WTC11 (cell line): ENCODE data around the gene SCNN1B. TPM values are rescaled to one million over a fixed set of nuclear protein-coding genes. Genes with fewer than 3 reads are reported as not detected.

Experiments
- ATAC-seq: fragments of 200-7000 bp; cut with Tn5 transposase; 2 replicates; pipeline ENCODE4 v1.10.0; 2021; ENCODE audit warnings: mild to moderate bottlenecking, moderate library complexity
- CTCF ChIA-PET: fragments of 300-600 bp; sonication (Branson Sonifier 250); formaldehyde crosslinking; loops from one replicate; lab custom pipeline; 2021; ENCODE audit warnings: antibody characterized with exemption; lab: Charles Lee
- POLR2A ChIA-PET: fragments of 350-600 bp; sonication (Branson Sonifier 250); formaldehyde crosslinking; loops from one replicate; lab custom pipeline; 2021; ENCODE audit warnings: antibody characterized with exemption; lab: Charles Lee
- DNase-seq: peaks from one replicate; pipeline ENCODE4 v3.0.0; 2021; ENCODE audit warnings: low spot score
- H3K27ac Mint-ChIP-seq: 2 replicates; pipeline ENCODE4 v1.8.0; 2021; ENCODE audit warnings: mixed read lengths
- H3K27me3 Mint-ChIP-seq: 2 replicates; pipeline ENCODE4 v1.8.0; 2021; ENCODE audit warnings: low read depth, mild to moderate bottlenecking, moderate library complexity, mixed read lengths
- H3K36me3 Mint-ChIP-seq: 2 replicates; pipeline ENCODE4 v1.8.0; 2021; ENCODE audit warnings: mixed read lengths
- H3K4me1 Mint-ChIP-seq: 2 replicates; pipeline ENCODE4 v1.8.0; 2022; ENCODE audit warnings: mixed read lengths
- H3K4me3 Mint-ChIP-seq: 2 replicates; pipeline ENCODE4 v1.8.0; 2021; ENCODE audit warnings: mild to moderate bottlenecking, moderate library complexity, mixed read lengths
- H3K9me3 Mint-ChIP-seq: 2 replicates; pipeline ENCODE4 v1.8.0; 2021; ENCODE audit warnings: mixed read lengths
- ETV6 ChIP-seq: sonication (generic); formaldehyde crosslinking; IDR thresholded peaks from 2 replicates; pipeline ENCODE4 v1.8.1; 2022; ENCODE audit warnings: mild to moderate bottlenecking, missing genetic modification reagents
- GRHL2 ChIP-seq: fragments of 250-450 bp; sonication (Bioruptor Pico); IDR thresholded peaks from 2 replicates; pipeline ENCODE4 v1.8.0; 2022; ENCODE audit warnings: mild to moderate bottlenecking, moderate library complexity; ENCODE audit not compliant: insufficient replicate concordance, severe bottlenecking
- GTF2I ChIP-seq: fragments of 250-450 bp; sonication (Bioruptor Pico); conservative IDR thresholded peaks from 2 replicates; pipeline ENCODE4 v1.4.0; 2021; ENCODE audit warnings: mild to moderate bottlenecking
- JAZF1 ChIP-seq: fragments of 250-450 bp; sonication (Bioruptor Pico); IDR thresholded peaks from 2 replicates; pipeline ENCODE4 v1.9.0; 2021; ENCODE audit warnings: moderate library complexity, mild to moderate bottlenecking, inconsistent platforms
- SOX15 ChIP-seq: fragments of 250-450 bp; sonication (Bioruptor Pico); IDR thresholded peaks from 2 replicates; pipeline ENCODE4 v1.9.0; 2021; ENCODE audit warnings: mild to moderate bottlenecking
- ZNF232 ChIP-seq: sonication (generic); formaldehyde crosslinking; IDR thresholded peaks from 2 replicates; pipeline ENCODE4 v1.8.0; 2022; ENCODE audit warnings: mild to moderate bottlenecking, missing genetic modification reagents
- ZNF317 ChIP-seq: sonication (generic); formaldehyde crosslinking; IDR thresholded peaks from 2 replicates; pipeline ENCODE4 v1.8.1; 2023; ENCODE audit warnings: low read depth, mild to moderate bottlenecking, moderate library complexity, missing genetic modification reagents, borderline replicate concordance
- total RNA-seq: library from RNA; stranded (reverse); gene quantifications from 3 replicates; pipeline ENCODE4 v1.2.3, GENCODE V29; 2021
- TF ChIP-seq, protein P1 (sequence below): sonication (generic); formaldehyde crosslinking; IDR thresholded peaks from 2 replicates; pipeline ENCODE4 v1.8.0; 2023; ENCODE audit warnings: missing genetic modification reagents
- TF ChIP-seq, protein P2 (sequence below): sonication (generic); formaldehyde crosslinking; IDR thresholded peaks from 2 replicates; pipeline ENCODE4 v1.8.0; 2022; ENCODE audit warnings: mild to moderate bottlenecking, missing genetic modification reagents
- TF ChIP-seq, protein P3 (sequence below): sonication (generic); formaldehyde crosslinking; IDR thresholded peaks from 2 replicates; pipeline ENCODE4 v1.8.0; 2023; ENCODE audit warnings: missing genetic modification reagents, mild to moderate bottlenecking, borderline replicate concordance
- TF ChIP-seq, protein P4 (sequence below): sonication (generic); formaldehyde crosslinking; IDR thresholded peaks from 2 replicates; pipeline ENCODE4 v1.8.1; 2022; ENCODE audit warnings: low read depth, mild to moderate bottlenecking, moderate library complexity, missing genetic modification reagents, borderline replicate concordance
- TF ChIP-seq, protein P5 (sequence below): fragments of 250-450 bp; sonication (Bioruptor Pico); IDR thresholded peaks from 2 replicates; pipeline ENCODE4 v1.9.0; 2021; ENCODE audit warnings: mild to moderate bottlenecking, borderline replicate concordance
- TF ChIP-seq, protein P6 (sequence below): sonication (generic); formaldehyde crosslinking; IDR thresholded peaks from 2 replicates; pipeline ENCODE4 v1.8.0; 2022; ENCODE audit warnings: missing genetic modification reagents
- TF ChIP-seq, protein P7 (sequence below): sonication (generic); formaldehyde crosslinking; conservative IDR thresholded peaks from 2 replicates; pipeline ENCODE4 v1.8.1; 2023; ENCODE audit warnings: mild to moderate bottlenecking, low read depth, missing genetic modification reagents, moderate library complexity

The SCNN1B gene
- total RNA-seq, 1 experiment from 2014 or later = 4.8 TPM

DNA sequence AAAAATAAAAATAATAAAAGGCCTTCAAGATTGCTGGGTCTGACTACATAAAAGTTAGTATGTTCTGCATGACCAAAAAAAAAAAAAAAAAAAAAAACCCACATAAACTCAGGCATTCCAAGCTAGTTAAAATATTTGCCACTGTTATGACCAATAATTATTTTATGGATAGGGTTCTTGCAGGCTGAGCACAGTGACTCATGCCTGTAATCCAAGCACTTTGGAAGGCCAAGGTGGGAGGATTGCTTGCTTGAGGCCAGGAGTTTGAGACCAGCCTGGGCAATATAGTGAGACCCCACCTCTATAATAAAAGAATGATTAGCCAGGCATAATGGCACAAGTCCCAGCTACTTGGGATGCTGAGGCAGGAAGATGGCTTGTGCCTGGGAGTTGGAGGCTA, 8.1 kb downstream of the SCNN1B start (continued):
- TF ChIP-seq, protein P1, sequence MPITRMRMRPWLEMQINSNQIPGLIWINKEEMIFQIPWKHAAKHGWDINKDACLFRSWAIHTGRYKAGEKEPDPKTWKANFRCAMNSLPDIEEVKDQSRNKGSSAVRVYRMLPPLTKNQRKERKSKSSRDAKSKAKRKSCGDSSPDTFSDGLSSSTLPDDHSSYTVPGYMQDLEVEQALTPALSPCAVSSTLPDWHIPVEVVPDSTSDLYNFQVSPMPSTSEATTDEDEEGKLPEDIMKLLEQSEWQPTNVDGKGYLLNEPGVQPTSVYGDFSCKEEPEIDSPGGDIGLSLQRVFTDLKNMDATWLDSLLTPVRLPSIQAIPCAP (CRISPR knock-in tag) = no peak

DNA sequence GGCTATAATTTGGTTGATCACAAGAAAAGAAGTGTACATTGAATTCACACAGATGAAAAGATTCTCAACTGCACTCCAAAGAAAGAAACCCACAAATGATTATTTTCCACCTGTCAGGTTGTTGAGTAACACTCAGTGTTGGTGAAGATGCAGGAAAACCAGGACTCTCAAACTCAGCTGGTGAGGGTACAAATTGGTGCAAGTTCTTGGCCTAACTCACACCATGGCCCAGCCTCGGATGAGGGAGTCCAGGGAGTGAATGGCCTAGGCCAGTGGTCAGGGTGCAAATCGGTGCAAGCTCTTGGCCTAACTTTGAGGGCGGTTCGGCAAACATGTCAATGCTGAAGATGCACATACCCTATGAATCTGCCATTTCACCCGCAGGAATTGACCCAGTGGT, 8.6 kb downstream of the SCNN1B start:
- no peak overlapping the region for H3K4me3 Mint-ChIP-seq
- H3K9me3 Mint-ChIP-seq = peaks cover 9% of the 10 kb centered on the region
- ATAC-seq = no peak
- ChIA-PET CTCF (interaction anchor here (1.4 to 2.4 kb wide), 2 partner anchors 20 to 125 kb away, joined by 4 to 7 read pairs; no protein-coding TSS in a partner anchor), POLR2A (interaction anchor here (0.6 kb wide), 1 partner anchor 61 kb away, joined by 3 read pairs; no protein-coding TSS in a partner anchor)
- no peaks in the 10 kb centered on the region for H3K4me1 Mint-ChIP-seq
- 0 out of 2 replicates have a peak, but pooled peaks cover 5% of the 10 kb centered on the region for H3K36me3 Mint-ChIP-seq
- no peak overlapping the region for H3K27ac Mint-ChIP-seq
- H3K27me3 Mint-ChIP-seq = no peaks in the 10 kb centered on the region
- TF ChIP-seq, protein P2, sequence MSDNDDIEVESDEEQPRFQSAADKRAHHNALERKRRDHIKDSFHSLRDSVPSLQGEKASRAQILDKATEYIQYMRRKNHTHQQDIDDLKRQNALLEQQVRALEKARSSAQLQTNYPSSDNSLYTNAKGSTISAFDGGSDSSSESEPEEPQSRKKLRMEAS (CRISPR knock-in tag) = no peak
- TF ChIP-seq GTF2I (CRISPR knock-in tag) (no peak), JAZF1 (CRISPR knock-in tag) (no peak), ZNF232 (no peak), ZNF317 (no peak), GRHL2 (CRISPR knock-in tag) (no peak), ETV6 (CRISPR knock-in tag) (no peak), SOX15 (no peak)
- TF ChIP-seq, protein P3, sequence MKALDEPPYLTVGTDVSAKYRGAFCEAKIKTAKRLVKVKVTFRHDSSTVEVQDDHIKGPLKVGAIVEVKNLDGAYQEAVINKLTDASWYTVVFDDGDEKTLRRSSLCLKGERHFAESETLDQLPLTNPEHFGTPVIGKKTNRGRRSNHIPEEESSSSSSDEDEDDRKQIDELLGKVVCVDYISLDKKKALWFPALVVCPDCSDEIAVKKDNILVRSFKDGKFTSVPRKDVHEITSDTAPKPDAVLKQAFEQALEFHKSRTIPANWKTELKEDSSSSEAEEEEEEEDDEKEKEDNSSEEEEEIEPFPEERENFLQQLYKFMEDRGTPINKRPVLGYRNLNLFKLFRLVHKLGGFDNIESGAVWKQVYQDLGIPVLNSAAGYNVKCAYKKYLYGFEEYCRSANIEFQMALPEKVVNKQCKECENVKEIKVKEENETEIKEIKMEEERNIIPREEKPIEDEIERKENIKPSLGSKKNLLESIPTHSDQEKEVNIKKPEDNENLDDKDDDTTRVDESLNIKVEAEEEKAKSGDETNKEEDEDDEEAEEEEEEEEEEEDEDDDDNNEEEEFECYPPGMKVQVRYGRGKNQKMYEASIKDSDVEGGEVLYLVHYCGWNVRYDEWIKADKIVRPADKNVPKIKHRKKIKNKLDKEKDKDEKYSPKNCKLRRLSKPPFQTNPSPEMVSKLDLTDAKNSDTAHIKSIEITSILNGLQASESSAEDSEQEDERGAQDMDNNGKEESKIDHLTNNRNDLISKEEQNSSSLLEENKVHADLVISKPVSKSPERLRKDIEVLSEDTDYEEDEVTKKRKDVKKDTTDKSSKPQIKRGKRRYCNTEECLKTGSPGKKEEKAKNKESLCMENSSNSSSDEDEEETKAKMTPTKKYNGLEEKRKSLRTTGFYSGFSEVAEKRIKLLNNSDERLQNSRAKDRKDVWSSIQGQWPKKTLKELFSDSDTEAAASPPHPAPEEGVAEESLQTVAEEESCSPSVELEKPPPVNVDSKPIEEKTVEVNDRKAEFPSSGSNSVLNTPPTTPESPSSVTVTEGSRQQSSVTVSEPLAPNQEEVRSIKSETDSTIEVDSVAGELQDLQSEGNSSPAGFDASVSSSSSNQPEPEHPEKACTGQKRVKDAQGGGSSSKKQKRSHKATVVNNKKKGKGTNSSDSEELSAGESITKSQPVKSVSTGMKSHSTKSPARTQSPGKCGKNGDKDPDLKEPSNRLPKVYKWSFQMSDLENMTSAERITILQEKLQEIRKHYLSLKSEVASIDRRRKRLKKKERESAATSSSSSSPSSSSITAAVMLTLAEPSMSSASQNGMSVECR (CRISPR knock-in tag) = no peak
- TF ChIP-seq, protein P4, sequence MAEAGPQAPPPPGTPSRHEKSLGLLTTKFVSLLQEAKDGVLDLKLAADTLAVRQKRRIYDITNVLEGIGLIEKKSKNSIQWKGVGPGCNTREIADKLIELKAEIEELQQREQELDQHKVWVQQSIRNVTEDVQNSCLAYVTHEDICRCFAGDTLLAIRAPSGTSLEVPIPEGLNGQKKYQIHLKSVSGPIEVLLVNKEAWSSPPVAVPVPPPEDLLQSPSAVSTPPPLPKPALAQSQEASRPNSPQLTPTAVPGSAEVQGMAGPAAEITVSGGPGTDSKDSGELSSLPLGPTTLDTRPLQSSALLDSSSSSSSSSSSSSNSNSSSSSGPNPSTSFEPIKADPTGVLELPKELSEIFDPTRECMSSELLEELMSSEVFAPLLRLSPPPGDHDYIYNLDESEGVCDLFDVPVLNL (CRISPR knock-in tag) = no peak
- TF ChIP-seq, protein P5, sequence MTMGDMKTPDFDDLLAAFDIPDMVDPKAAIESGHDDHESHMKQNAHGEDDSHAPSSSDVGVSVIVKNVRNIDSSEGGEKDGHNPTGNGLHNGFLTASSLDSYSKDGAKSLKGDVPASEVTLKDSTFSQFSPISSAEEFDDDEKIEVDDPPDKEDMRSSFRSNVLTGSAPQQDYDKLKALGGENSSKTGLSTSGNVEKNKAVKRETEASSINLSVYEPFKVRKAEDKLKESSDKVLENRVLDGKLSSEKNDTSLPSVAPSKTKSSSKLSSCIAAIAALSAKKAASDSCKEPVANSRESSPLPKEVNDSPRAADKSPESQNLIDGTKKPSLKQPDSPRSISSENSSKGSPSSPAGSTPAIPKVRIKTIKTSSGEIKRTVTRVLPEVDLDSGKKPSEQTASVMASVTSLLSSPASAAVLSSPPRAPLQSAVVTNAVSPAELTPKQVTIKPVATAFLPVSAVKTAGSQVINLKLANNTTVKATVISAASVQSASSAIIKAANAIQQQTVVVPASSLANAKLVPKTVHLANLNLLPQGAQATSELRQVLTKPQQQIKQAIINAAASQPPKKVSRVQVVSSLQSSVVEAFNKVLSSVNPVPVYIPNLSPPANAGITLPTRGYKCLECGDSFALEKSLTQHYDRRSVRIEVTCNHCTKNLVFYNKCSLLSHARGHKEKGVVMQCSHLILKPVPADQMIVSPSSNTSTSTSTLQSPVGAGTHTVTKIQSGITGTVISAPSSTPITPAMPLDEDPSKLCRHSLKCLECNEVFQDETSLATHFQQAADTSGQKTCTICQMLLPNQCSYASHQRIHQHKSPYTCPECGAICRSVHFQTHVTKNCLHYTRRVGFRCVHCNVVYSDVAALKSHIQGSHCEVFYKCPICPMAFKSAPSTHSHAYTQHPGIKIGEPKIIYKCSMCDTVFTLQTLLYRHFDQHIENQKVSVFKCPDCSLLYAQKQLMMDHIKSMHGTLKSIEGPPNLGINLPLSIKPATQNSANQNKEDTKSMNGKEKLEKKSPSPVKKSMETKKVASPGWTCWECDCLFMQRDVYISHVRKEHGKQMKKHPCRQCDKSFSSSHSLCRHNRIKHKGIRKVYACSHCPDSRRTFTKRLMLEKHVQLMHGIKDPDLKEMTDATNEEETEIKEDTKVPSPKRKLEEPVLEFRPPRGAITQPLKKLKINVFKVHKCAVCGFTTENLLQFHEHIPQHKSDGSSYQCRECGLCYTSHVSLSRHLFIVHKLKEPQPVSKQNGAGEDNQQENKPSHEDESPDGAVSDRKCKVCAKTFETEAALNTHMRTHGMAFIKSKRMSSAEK (CRISPR knock-in tag) = no peak
- TF ChIP-seq, protein P6, sequence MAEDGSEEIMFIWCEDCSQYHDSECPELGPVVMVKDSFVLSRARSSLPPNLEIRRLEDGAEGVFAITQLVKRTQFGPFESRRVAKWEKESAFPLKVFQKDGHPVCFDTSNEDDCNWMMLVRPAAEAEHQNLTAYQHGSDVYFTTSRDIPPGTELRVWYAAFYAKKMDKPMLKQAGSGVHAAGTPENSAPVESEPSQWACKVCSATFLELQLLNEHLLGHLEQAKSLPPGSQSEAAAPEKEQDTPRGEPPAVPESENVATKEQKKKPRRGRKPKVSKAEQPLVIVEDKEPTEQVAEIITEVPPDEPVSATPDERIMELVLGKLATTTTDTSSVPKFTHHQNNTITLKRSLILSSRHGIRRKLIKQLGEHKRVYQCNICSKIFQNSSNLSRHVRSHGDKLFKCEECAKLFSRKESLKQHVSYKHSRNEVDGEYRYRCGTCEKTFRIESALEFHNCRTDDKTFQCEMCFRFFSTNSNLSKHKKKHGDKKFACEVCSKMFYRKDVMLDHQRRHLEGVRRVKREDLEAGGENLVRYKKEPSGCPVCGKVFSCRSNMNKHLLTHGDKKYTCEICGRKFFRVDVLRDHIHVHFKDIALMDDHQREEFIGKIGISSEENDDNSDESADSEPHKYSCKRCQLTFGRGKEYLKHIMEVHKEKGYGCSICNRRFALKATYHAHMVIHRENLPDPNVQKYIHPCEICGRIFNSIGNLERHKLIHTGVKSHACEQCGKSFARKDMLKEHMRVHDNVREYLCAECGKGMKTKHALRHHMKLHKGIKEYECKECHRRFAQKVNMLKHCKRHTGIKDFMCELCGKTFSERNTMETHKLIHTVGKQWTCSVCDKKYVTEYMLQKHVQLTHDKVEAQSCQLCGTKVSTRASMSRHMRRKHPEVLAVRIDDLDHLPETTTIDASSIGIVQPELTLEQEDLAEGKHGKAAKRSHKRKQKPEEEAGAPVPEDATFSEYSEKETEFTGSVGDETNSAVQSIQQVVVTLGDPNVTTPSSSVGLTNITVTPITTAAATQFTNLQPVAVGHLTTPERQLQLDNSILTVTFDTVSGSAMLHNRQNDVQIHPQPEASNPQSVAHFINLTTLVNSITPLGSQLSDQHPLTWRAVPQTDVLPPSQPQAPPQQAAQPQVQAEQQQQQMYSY (CRISPR knock-in tag) = no peak
- TF ChIP-seq, protein P7, sequence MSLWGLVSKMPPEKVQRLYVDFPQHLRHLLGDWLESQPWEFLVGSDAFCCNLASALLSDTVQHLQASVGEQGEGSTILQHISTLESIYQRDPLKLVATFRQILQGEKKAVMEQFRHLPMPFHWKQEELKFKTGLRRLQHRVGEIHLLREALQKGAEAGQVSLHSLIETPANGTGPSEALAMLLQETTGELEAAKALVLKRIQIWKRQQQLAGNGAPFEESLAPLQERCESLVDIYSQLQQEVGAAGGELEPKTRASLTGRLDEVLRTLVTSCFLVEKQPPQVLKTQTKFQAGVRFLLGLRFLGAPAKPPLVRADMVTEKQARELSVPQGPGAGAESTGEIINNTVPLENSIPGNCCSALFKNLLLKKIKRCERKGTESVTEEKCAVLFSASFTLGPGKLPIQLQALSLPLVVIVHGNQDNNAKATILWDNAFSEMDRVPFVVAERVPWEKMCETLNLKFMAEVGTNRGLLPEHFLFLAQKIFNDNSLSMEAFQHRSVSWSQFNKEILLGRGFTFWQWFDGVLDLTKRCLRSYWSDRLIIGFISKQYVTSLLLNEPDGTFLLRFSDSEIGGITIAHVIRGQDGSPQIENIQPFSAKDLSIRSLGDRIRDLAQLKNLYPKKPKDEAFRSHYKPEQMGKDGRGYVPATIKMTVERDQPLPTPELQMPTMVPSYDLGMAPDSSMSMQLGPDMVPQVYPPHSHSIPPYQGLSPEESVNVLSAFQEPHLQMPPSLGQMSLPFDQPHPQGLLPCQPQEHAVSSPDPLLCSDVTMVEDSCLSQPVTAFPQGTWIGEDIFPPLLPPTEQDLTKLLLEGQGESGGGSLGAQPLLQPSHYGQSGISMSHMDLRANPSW (CRISPR knock-in tag) = no peak
- DNase-seq = no peak
